SK-N-MC (cell line): ENCODE results near the gene SLC7A8.

Experiments
- EZH2 ChIP-seq: fragments of 200-600 bp; sonication (generic); IDR thresholded peaks from one replicate; pipeline ENCODE4 v1.6.1; 2017; ENCODE audit warnings: antibody characterized with exemption
- POLR2AphosphoS5 ChIP-seq: IDR thresholded peaks from 2 replicates; pipeline ENCODE4 v1.6.1; 2012; ENCODE audit warnings: mild to moderate bottlenecking, low read depth, low read length, borderline replicate concordance

GRCh38 chr14:23153851-23154796, 29.3 kb downstream of the SLC7A8 start:
- TF ChIP-seq EZH2 (no peak), POLR2AphosphoS5 (peak; percentile 61)
